GM12872 (cell line): ENCODE measurements around the gene POFUT2.

Experiments used
- TF ChIP-seq, protein P1 (sequence below): IDR thresholded peaks from 3 replicates; pipeline ENCODE4 v1.5.1; 2011; ENCODE audit warnings: low read depth, mild to moderate bottlenecking, low read length, moderate library complexity; ENCODE audit not compliant: insufficient read depth

The POFUT2 gene

DNA sequence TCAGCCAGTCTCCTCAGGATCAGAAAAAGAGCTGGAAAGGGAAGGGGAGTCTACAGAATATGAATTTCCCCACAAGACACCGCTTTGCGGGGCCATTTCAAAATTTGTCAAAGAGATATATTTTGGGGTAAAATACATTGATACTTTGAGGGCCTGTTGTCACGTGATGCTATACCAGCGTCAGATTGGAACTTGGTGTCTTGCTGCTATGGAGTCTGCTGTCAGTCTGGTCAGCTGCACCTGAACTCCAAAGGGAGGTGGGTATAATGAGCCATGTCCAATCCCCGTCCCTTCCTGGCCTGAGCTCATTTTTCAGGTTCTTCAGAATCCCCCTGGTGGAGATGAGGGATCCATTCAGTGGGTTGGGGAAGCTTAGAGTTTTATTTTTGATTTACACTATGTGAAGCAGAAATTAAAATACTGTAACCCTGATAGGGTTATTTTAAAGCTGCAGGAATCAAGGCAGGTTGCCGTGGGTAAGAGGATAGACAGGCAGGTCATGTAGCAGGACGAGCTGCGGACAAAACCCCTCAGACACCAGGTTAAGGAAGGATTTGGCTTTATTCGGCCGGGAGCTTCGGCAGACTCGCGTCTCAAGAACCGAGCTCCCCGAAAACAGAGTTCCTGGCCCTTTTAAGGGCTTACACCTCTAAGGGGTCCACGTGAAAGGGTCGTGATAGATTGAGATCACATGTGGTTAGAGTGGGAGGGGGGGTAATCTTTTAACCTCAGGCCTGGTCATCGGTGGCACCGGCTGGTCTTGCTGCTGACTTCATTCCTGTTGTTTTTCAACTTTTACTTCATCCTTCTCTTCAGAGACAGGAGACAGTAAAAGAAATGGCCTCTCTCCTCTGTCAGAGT is 2.2 kb upstream of the POFUT2 start:
- TF ChIP-seq, protein P1, sequence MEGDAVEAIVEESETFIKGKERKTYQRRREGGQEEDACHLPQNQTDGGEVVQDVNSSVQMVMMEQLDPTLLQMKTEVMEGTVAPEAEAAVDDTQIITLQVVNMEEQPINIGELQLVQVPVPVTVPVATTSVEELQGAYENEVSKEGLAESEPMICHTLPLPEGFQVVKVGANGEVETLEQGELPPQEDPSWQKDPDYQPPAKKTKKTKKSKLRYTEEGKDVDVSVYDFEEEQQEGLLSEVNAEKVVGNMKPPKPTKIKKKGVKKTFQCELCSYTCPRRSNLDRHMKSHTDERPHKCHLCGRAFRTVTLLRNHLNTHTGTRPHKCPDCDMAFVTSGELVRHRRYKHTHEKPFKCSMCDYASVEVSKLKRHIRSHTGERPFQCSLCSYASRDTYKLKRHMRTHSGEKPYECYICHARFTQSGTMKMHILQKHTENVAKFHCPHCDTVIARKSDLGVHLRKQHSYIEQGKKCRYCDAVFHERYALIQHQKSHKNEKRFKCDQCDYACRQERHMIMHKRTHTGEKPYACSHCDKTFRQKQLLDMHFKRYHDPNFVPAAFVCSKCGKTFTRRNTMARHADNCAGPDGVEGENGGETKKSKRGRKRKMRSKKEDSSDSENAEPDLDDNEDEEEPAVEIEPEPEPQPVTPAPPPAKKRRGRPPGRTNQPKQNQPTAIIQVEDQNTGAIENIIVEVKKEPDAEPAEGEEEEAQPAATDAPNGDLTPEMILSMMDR, result no peak

GRCh38 chr21:45289134-45289533 is 1.4 kb upstream of the POFUT2 start:
- TF ChIP-seq, protein P1, result no peak

DNA sequence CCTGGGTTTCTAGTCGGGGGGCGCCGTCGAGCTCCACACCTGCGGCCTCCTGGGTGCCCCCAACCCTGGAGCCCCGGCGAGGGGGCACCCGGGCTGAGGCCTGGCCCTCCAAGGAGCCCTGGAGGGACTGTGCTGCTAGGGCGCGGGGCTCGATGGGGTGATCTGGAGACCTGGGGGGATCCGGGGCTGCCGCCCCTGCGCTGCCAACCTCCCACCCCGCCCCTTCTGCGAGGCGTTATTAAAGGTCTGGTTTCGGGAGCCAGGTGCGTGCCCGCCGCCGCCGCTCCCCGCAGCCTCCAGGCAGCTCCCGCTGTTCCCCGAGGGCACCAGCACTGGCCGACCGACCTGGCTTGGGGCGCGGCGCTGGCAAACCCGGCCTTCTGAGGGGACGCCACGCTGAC is 746 bp upstream of the POFUT2 start:
- TF ChIP-seq, protein P1, result no peak

GRCh38 chr21:45286671-45287437 is 841 bp downstream of the POFUT2 start:
- TF ChIP-seq, protein P1, result no peak

DNA sequence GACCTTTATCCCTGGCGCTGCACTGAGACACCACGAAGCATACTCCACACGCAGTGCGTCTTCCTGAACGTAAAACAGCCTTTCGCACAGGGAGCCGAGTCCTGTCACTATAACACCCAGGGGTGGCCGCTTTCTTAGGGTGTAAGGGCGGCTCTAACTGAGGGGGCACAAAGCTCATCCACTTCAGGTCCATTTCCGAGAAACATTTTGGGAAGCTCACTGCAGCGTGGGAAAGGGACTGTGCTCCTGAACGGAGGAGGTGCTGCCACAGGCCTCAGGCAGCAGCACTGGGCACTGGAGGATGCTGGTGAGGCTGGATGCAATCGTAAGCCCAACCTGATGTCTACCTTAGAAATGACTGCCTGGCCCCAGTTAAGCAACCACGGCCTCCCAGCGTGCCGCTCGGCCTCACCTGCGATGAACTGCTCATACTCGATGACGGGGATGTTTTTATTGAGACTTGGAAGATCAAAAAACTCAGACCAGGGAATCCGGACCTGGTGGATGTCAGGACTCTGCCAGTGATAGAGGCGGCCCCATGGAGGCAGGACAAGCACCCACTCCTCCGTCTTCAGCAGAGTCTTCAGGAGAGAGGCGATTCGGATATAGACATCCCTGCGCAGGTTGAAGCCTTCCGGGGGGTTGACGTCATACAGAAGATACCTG is 2.3 kb downstream of the POFUT2 start:
- TF ChIP-seq, protein P1, result no peak

GRCh38 chr21:45284456-45284741 is 3.3 kb downstream of the POFUT2 start:
- TF ChIP-seq, protein P1, result no peak
